IMR-90 (cell line): ENCODE data around the gene ELL2. TPM values are rescaled to one million over a fixed set of nuclear protein-coding genes. Genes with fewer than 3 reads are reported as not detected.

ENCODE experiments used
- ATAC-seq: fragments of 200-7000 bp; cut with Tn5 transposase; 2 replicates; pipeline ENCODE4 v1.9.1; 2020; ENCODE audit warnings: low read depth, mild to moderate bottlenecking, moderate library complexity
- BruUV-seq: library from RNA; stranded (reverse); fragments of 400-500 nt; replicated peaks from 2 replicates; lab custom pipeline; 2021; lab: Mats Ljungman, UMichigan
- CTCF ChIA-PET: fragments of 300-600 bp; formaldehyde crosslinking; extraction: SDS; loops from one replicate; lab custom pipeline; 2021; ENCODE audit warnings: antibody characterized with exemption; lab: Yijun Ruan, JAX
- POLR2A ChIA-PET: fragments of 300-600 bp; sonication (Branson Sonifier 250); formaldehyde crosslinking; loops from one replicate; lab custom pipeline; 2022; ENCODE audit warnings: antibody characterized with exemption; ENCODE audit not compliant: unreplicated experiment; lab: Charles Lee
- DNase-seq: peaks from one replicate; pipeline ENCODE4 v3.0.0; 2013
- H2AFZ ChIP-seq: replicated peaks from 2 replicates; pipeline ENCODE3; 2013; ENCODE audit warnings: low read length, mild to moderate bottlenecking; ENCODE audit not compliant: poor library complexity
- H2AK5ac ChIP-seq: 2 replicates; pipeline ENCODE4 v1.6.1; 2013; ENCODE audit warnings: low read depth, low read length, inconsistent platforms
- H2AK9ac ChIP-seq: replicated peaks from 2 replicates; pipeline ENCODE3; 2013; ENCODE audit warnings: mild to moderate bottlenecking, low read depth, low read length, moderate library complexity; ENCODE audit not compliant: poor library complexity
- H2BK120ac ChIP-seq: 2 replicates; pipeline ENCODE4 v1.6.1; 2013; ENCODE audit warnings: low read depth, low read length, inconsistent platforms
- H2BK15ac ChIP-seq: 3 replicates; pipeline ENCODE4 v1.6.1; 2013; ENCODE audit warnings: low read depth, low read length, inconsistent platforms
- H2BK20ac ChIP-seq: 2 replicates; pipeline ENCODE4 v1.6.1; 2013; ENCODE audit warnings: low read depth, mild to moderate bottlenecking, inconsistent platforms, low read length, moderate library complexity
- H2BK5ac ChIP-seq: 2 replicates; pipeline ENCODE4 v1.6.1; 2013; ENCODE audit warnings: mild to moderate bottlenecking, low read depth, low read length, inconsistent platforms; ENCODE audit not compliant: poor library complexity, severe bottlenecking
- H3K14ac ChIP-seq: replicated peaks from 2 replicates; pipeline ENCODE4 v1.6.1; 2013; ENCODE audit warnings: low read depth, low read length, inconsistent platforms
- H3K18ac ChIP-seq: 2 replicates; pipeline ENCODE4 v1.6.1; 2013; ENCODE audit warnings: low read depth, low read length, control low read depth
- H3K23ac ChIP-seq: 2 replicates; pipeline ENCODE4 v1.6.1; 2013; ENCODE audit warnings: low read depth, low read length, inconsistent platforms
- H3K27ac ChIP-seq: 2 replicates; pipeline ENCODE4 v1.5.1; 2013; ENCODE audit warnings: mild to moderate bottlenecking, control low read depth, low read length; ENCODE audit not compliant: insufficient read depth
- H3K27me3 ChIP-seq: 2 replicates; pipeline ENCODE4 v1.6.1; 2013; ENCODE audit warnings: low read length; ENCODE audit not compliant: control insufficient read depth, insufficient read depth
- H3K36me3 ChIP-seq: 2 replicates; pipeline ENCODE4 v1.6.1; 2013; ENCODE audit warnings: low read length, mixed read lengths; ENCODE audit not compliant: control insufficient read depth, insufficient read depth
- H3K4ac ChIP-seq: 2 replicates; pipeline ENCODE4 v1.6.1; 2013; ENCODE audit warnings: low read depth, low read length, inconsistent platforms
- H3K4me1 ChIP-seq: 2 replicates; pipeline ENCODE4 v1.6.1; 2013; ENCODE audit warnings: low read length, mixed read lengths; ENCODE audit not compliant: control insufficient read depth, insufficient read depth
- H3K4me2 ChIP-seq: 2 replicates; pipeline ENCODE4 v1.6.1; 2013; ENCODE audit warnings: low read depth, mild to moderate bottlenecking, control low read depth, low read length, moderate library complexity
- H3K4me3 ChIP-seq: 2 replicates; pipeline ENCODE4 v1.5.1; 2013; ENCODE audit warnings: low read depth, mild to moderate bottlenecking, control low read depth, low read length, moderate library complexity; ENCODE audit not compliant: insufficient read depth
- H3K56ac ChIP-seq: 2 replicates; pipeline ENCODE4 v1.6.1; 2013; ENCODE audit warnings: low read length, inconsistent platforms; ENCODE audit not compliant: insufficient read depth; ENCODE audit errors: extremely low read depth
- H3K79me1 ChIP-seq, 2 experiments: 2 replicates each; pipeline ENCODE4 v1.6.1; 2013; ENCODE audit warnings: low read length in 2 of 2, inconsistent platforms in 1 of 2, low read depth in 1 of 2
- H3K9ac ChIP-seq: 2 replicates; pipeline ENCODE4 v1.6.1; 2013; ENCODE audit warnings: low read depth, low read length, control low read depth
- H3K9me1 ChIP-seq: 2 replicates; pipeline ENCODE4 v1.6.1; 2013; ENCODE audit warnings: low read length, inconsistent platforms; ENCODE audit not compliant: insufficient read depth
- H3K9me3 ChIP-seq: 2 replicates; pipeline ENCODE4 v1.6.1; 2013; ENCODE audit warnings: low read length; ENCODE audit not compliant: control insufficient read depth, insufficient read depth
- H4K20me1 ChIP-seq: 2 replicates; pipeline ENCODE4 v1.6.1; 2013; ENCODE audit warnings: low read length, inconsistent platforms; ENCODE audit not compliant: insufficient read depth
- H4K5ac ChIP-seq: 2 replicates; pipeline ENCODE4 v1.6.1; 2013; ENCODE audit warnings: mild to moderate bottlenecking, low read depth, low read length, control low read depth
- H4K8ac ChIP-seq, 2 experiments: 2 replicates each; pipeline ENCODE4 v1.6.1; 2013; ENCODE audit warnings: low read depth in 2 of 2, low read length in 2 of 2, control low read depth in 1 of 2, inconsistent platforms in 1 of 2
- H4K91ac ChIP-seq: 2 replicates; pipeline ENCODE4 v1.6.1; 2013; ENCODE audit warnings: low read depth, low read length, inconsistent platforms; ENCODE audit not compliant: insufficient read depth
- BHLHE40 ChIP-seq: fragments of 150-350 bp; IDR thresholded peaks from 2 replicates; pipeline ENCODE4 v1.6.1; 2016; ENCODE audit warnings: mild to moderate bottlenecking, low read depth, low read length
- CEBPB ChIP-seq: IDR thresholded peaks from 2 replicates; pipeline ENCODE4 v1.6.1; 2012; ENCODE audit warnings: low read depth, low read length, improper control_type of control experiment
- FOS ChIP-seq: fragments of 150-350 bp; IDR thresholded peaks from 2 replicates; pipeline ENCODE4 v1.6.1; 2016; ENCODE audit warnings: low read depth, low read length
- MAFK ChIP-seq: IDR thresholded peaks from 2 replicates; pipeline ENCODE4 v1.6.1; 2012; ENCODE audit warnings: low read depth, low read length, improper control_type of control experiment
- MAZ ChIP-seq: IDR thresholded peaks from 2 replicates; pipeline ENCODE4 v1.6.1; 2012; ENCODE audit warnings: low read depth, mild to moderate bottlenecking, low read length, improper control_type of control experiment, moderate library complexity, borderline replicate concordance
- NFE2L2 ChIP-seq: fragments of 150-350 bp; IDR thresholded peaks from 2 replicates; pipeline ENCODE4 v1.6.1; 2016; ENCODE audit warnings: low read depth, mild to moderate bottlenecking, low read length
- POLR2A ChIP-seq: IDR thresholded peaks from 2 replicates; pipeline ENCODE4 v1.6.1; 2012; ENCODE audit warnings: mild to moderate bottlenecking, low read depth, low read length
- RCOR1 ChIP-seq: IDR thresholded peaks from 2 replicates; pipeline ENCODE4 v1.6.1; 2012; ENCODE audit warnings: mild to moderate bottlenecking, low read length, improper control_type of control experiment; ENCODE audit not compliant: insufficient replicate concordance
- RFX5 ChIP-seq: IDR thresholded peaks from 2 replicates; pipeline ENCODE4 v1.8.0; 2012; ENCODE audit warnings: low read depth, mild to moderate bottlenecking, low read length, moderate library complexity
- SMC3 ChIP-seq: fragments of 150-350 bp; IDR thresholded peaks from 2 replicates; pipeline ENCODE4 v1.6.1; 2016; ENCODE audit warnings: low read depth, mild to moderate bottlenecking, antibody characterized with exemption, low read length, moderate library complexity
- WGBS, 2 experiments: methylation state at CpG; one replicate each; pipeline versions ENCODE4 v1.1.5 to v1.1.7; 2013; ENCODE audit warnings: missing lambda C conversion rate in 2 of 2; ENCODE audit not compliant: insufficient read length in 1 of 2; ENCODE audit errors: extremely low coverage in 2 of 2; 5-methylcytosine and 5-hydroxymethylcytosine counted together
- dilution Hi-C: fragments of 300-500 bp; cut with HindIII; formaldehyde crosslinking; loops from one replicate; pipeline ENCODE4 v1.14.3; 2018; ENCODE audit warnings: low sequenced_read_pairs; ENCODE audit not compliant: unreplicated experiment
- in situ Hi-C: fragments of 300-500 bp; cut with MboI; formaldehyde crosslinking; loops from 3 replicates; pipeline ENCODE4 v1.14.3; 2019; ENCODE audit warnings: low sequenced_read_pairs, inconsistent platforms, mixed read lengths
- intact Hi-C: fragments of 100-400 bp; cut with micrococcal nuclease; formaldehyde crosslinking; loops from 2 replicates; pipeline ENCODE4 v1.10.0; 2022
- polyA plus RNA-seq, 3 experiments: library from polyadenylated mRNA; depleted of rRNA; stranded (reverse); fragments of >200 nt; gene quantifications; 2 replicates each; pipeline ENCODE4 v1.2.3, GENCODE V29; 2012; ENCODE audit warnings: low replicate concordance in 1 of 3
- total RNA-seq: library from RNA; depleted of rRNA; stranded (reverse); fragments of >200 nt; gene quantifications from 2 replicates; pipeline ENCODE4 v1.2.3, GENCODE V29; 2012
- TF ChIP-seq, protein P1 (sequence below): fragments of 150-350 bp; IDR thresholded peaks from 2 replicates; pipeline ENCODE4 v1.6.1; 2016; ENCODE audit warnings: low read depth, mild to moderate bottlenecking, low read length, moderate library complexity, borderline replicate concordance
- TF ChIP-seq, protein P2 (sequence below): fragments of 150-350 bp; IDR thresholded peaks from 2 replicates; pipeline ENCODE4 v1.6.1; 2017; ENCODE audit warnings: mild to moderate bottlenecking, antibody characterized with exemption, low read length, low read depth
- TF ChIP-seq, protein P3 (sequence below): conservative IDR thresholded peaks from 2 replicates; pipeline ENCODE4 v1.5.1; 2012; ENCODE audit warnings: mild to moderate bottlenecking, low read depth, low read length, improper control_type of control experiment

The ELL2 gene
- total and polyA plus RNA-seq, 2 of the 4 experiments (the other 2 are of a cell fraction), result 61.4 to 92.5 TPM

DNA sequence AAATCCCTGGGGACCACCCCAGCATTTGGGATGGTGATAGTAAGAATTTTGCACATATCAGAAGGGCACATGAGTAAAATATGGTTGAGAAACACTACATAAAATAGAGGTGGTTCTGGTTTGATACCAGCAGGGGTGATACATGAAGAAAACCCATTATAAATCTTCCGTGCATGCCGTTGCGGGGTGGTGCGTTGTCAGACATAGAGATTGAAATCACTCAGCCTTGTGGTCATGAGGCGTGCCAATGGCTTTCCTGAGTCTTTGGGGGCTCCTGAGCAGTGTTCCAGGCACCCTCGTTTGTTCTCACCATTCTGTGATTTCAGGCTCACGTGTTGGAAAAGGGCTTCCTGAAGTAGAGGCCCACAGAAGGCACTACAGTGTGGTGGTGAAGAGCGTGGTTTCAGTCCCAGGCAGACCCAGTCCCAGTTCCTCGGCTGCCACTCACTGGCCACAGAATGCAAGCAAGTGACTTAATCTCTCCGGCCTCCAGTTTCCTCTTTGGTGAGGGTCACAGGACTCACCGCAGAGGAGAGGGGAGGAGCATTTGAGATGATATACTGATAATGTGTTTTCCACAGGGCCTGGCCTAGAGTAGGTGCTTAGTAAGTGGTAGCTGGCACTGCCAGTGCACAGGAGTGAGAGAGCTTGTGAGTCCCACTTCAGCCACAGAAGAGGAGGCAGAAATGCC lies 118.7 kb downstream of the ELL2 start:
- dilution Hi-C loops, result no loop called here
- 63% methylated on average over 5 of the region's 11 CpGs; no CpG with 5 or more reads in 1 of the 2 experiments for WGBS, 2 experiments
- Histone ChIP-seq H3K56ac (no peak overlapping the region), H4K8ac (peak overlapping the region; percentile 73 to 86), H3K4me2 (no peak overlapping the region), H2BK120ac (peak overlapping the region; percentile 88), H3K23ac (peak overlapping the region; percentile 67), H3K14ac (peak overlapping the region; percentile 74), H4K91ac (peak overlapping the region; percentile 75), H2BK20ac (peak overlapping the region; percentile 90), H3K9me1 (peaks cover 6% of the 10 kb centered on the region; the same call in 1 of the 2 replicates), H4K5ac (peak overlapping the region; percentile 88), H4K20me1 (no peaks in the 10 kb centered on the region), H3K4me3 (no peak overlapping the region), H2BK5ac (peak overlapping the region; percentile 32), H2AK5ac (peak overlapping the region; percentile 78; the same call in 1 of the 2 replicates), H2AFZ (peak overlapping the region; percentile 82), H3K27me3 (no peaks in the 10 kb centered on the region), H3K79me1 (no peaks in the 10 kb centered on the region), H3K4ac (peak overlapping the region; percentile 94), H2AK9ac (peak overlapping the region; percentile 66), H3K9me3 (no peaks in the 10 kb centered on the region), H3K36me3 (no peaks in the 10 kb centered on the region), H3K18ac (peak overlapping the region; percentile 57), H3K9ac (no peak overlapping the region), H2BK15ac (peak overlapping the region; percentile 85; the same call in 2 of the 3 replicates), H3K27ac (peak overlapping the region; percentile 8; the same call in 1 of the 2 replicates), H3K4me1 (peaks cover 11% of the 10 kb centered on the region)
- intact Hi-C loops, result no loop called here
- in situ Hi-C loops, result loop anchor here (10.0 kb wide), 2 partner anchors 178 to 288 kb away; partner anchors contain the start of genes ARSK and SKIC3
- ChIA-PET CTCF (interaction anchor here (0.8 to 1.3 kb wide), 4 partner anchors 62 to 191 kb away, joined by 3 to 8 read pairs (median 3); no protein-coding TSS in a partner anchor), POLR2A (interaction anchor here (1.9 kb wide), 1 partner anchor 20 kb away, joined by 15 read pairs; the partner anchor contains the start of gene GLRX)
- peak; percentile 65 for ATAC-seq
- no TSS peak for BruUV-seq
- DNase-seq, result peak; percentile 75
- TF ChIP-seq, protein P1, sequence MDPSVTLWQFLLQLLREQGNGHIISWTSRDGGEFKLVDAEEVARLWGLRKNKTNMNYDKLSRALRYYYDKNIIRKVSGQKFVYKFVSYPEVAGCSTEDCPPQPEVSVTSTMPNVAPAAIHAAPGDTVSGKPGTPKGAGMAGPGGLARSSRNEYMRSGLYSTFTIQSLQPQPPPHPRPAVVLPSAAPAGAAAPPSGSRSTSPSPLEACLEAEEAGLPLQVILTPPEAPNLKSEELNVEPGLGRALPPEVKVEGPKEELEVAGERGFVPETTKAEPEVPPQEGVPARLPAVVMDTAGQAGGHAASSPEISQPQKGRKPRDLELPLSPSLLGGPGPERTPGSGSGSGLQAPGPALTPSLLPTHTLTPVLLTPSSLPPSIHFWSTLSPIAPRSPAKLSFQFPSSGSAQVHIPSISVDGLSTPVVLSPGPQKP, result no peak
- no peak for TF ChIP-seq RFX5
- TF ChIP-seq CEBPB, result no peak
- no peak for TF ChIP-seq MAFK
- TF ChIP-seq FOS, result no peak
- TF ChIP-seq BHLHE40, result peak; percentile 29; the same call in 1 of the 2 replicates
- peak; percentile 15; the same call in 1 of the 2 replicates for TF ChIP-seq SMC3
- no peak for TF ChIP-seq RCOR1
- TF ChIP-seq, protein P2, sequence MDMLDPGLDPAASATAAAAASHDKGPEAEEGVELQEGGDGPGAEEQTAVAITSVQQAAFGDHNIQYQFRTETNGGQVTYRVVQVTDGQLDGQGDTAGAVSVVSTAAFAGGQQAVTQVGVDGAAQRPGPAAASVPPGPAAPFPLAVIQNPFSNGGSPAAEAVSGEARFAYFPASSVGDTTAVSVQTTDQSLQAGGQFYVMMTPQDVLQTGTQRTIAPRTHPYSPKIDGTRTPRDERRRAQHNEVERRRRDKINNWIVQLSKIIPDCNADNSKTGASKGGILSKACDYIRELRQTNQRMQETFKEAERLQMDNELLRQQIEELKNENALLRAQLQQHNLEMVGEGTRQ, result peak; percentile 6; the same call in 1 of the 2 replicates
- no peak for TF ChIP-seq NFE2L2
- peak; percentile 36; the same call in 1 of the 2 replicates for TF ChIP-seq MAZ
- no peak for TF ChIP-seq POLR2A
- TF ChIP-seq, protein P3, sequence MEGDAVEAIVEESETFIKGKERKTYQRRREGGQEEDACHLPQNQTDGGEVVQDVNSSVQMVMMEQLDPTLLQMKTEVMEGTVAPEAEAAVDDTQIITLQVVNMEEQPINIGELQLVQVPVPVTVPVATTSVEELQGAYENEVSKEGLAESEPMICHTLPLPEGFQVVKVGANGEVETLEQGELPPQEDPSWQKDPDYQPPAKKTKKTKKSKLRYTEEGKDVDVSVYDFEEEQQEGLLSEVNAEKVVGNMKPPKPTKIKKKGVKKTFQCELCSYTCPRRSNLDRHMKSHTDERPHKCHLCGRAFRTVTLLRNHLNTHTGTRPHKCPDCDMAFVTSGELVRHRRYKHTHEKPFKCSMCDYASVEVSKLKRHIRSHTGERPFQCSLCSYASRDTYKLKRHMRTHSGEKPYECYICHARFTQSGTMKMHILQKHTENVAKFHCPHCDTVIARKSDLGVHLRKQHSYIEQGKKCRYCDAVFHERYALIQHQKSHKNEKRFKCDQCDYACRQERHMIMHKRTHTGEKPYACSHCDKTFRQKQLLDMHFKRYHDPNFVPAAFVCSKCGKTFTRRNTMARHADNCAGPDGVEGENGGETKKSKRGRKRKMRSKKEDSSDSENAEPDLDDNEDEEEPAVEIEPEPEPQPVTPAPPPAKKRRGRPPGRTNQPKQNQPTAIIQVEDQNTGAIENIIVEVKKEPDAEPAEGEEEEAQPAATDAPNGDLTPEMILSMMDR, result peak; percentile 34
